Measurements from ENCODE around the gene MSANTD2. TPM values are rescaled to one million over a fixed set of nuclear protein-coding genes. Genes with fewer than 3 reads are reported as not detected.

MSANTD2 gene
- total RNA-seq, 1 donor from 2014 or later, result 9.4 TPM

Other genes with a start within 250 kb of the MSANTD2 start
- not detected for gene OR8A1, start 230.4 kb downstream of the MSANTD2 start, total RNA-seq
- not detected for gene PANX3, start 189.0 kb downstream of the MSANTD2 start, total RNA-seq
- 7.3 TPM for gene TBRG1, start 177.5 kb downstream of the MSANTD2 start, total RNA-seq
- 2.1 TPM for gene SIAE, start 126.7 kb downstream of the MSANTD2 start, total RNA-seq
- gene SPA17, start 126.5 kb downstream of the MSANTD2 start, total RNA-seq, result 2.1 TPM
- not detected for gene NRGN, start 60.5 kb downstream of the MSANTD2 start, total RNA-seq
- gene VSIG2, start 48.2 kb downstream of the MSANTD2 start, total RNA-seq, result not detected
- gene ESAM, start 38.1 kb downstream of the MSANTD2 start, total RNA-seq, result 9.4 TPM
- 12.0 TPM for gene ROBO3, start 65.0 kb upstream of the MSANTD2 start, total RNA-seq
- gene ROBO4, start 97.5 kb upstream of the MSANTD2 start, total RNA-seq, result 14.1 TPM
- not detected for gene HEPN1, start 118.8 kb upstream of the MSANTD2 start, total RNA-seq
- gene HEPACAM, start 135.6 kb upstream of the MSANTD2 start, total RNA-seq, result 1.6 TPM
- 2.6 TPM for gene CCDC15, start 153.8 kb upstream of the MSANTD2 start, total RNA-seq